ENCODE data around the gene OR13C5.
"Not testable (repeated sequence)": the region's sequence is repeated elsewhere in the genome, so short reads cannot be mapped to it uniquely, and the experiment has no call there.

OR13C5 gene, protein sequence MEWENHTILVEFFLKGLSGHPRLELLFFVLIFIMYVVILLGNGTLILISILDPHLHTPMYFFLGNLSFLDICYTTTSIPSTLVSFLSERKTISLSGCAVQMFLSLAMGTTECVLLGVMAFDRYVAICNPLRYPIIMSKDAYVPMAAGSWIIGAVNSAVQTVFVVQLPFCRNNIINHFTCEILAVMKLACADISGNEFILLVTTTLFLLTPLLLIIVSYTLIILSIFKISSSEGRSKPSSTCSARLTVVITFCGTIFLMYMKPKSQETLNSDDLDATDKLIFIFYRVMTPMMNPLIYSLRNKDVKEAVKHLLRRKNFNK

DNA sequence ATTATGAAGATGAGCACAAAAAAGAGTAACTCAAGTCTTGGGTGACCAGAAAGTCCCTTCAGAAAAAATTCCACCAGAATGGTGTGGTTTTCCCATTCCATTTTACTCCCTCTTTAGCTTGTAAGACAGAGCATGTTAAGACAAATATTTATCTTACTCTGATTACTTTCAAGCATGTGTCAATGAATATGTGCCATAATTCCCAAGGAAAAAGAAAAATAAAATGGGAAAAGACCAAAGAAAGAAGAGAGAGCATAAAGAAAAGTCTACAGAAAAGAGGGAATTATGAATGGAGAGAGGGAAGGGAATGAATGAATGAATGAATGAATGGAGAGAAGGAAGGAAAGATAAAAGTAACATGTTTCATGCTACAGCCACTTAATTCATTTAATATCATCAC lies at the start of gene OR13C5:
TSS of gene OR13C5 (minus strand) at position 101 of the 400 bp plus-strand sequence. CDS start at position 101, 0 bp downstream.
- not testable (repeated sequence) for H3K4me3 ChIP-seq (ENCODE audit: low read length)

DNA sequence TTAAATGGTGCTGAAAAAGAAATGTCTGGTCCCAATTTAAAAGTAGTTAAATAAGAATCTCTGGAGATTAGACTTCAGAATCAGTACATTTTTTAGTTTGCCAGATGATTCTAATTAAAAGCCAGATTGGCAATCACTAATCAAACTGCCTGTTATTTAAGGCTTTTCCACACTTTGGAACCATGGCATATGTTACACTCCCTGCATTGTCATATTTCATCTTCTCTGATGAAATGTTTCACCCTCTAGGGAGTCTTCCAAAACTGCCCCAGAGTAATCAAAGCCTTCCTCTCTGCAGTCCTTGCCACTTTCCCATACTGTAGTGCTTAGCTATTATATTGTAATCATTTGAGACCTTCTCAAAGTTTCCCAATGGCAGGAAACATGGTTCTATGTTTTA lies 36.2 kb upstream of the OR13C5 start:
- Histone ChIP-seq H3K9me3 (ENCODE audit: low read length) (no peaks in the 10 kb centered on the region), H3K27me3 (ENCODE audit: insufficient read depth, low read length) (no peaks in the 10 kb centered on the region), H3K4me1 (ENCODE audit: insufficient read depth, low read length) (no peaks in the 10 kb centered on the region), H3K4me3 (ENCODE audit: low read length) (no peak overlapping the region), H3K36me3 (ENCODE audit: insufficient read depth, low read length) (no peaks in the 10 kb centered on the region), H2AFZ (ENCODE audit: low read depth, low read length) (no peak overlapping the region)

More for the DNA sequence above, at the start of gene OR13C5:
- not testable (repeated sequence) for H3K27me3 ChIP-seq (ENCODE audit: insufficient read depth, low read length); H3K36me3 ChIP-seq (ENCODE audit: insufficient read depth, low read length); H3K9me3 ChIP-seq (ENCODE audit: low read length); H3K4me1 ChIP-seq (ENCODE audit: insufficient read depth, low read length); H2AFZ ChIP-seq (ENCODE audit: low read depth, low read length)

DNA sequence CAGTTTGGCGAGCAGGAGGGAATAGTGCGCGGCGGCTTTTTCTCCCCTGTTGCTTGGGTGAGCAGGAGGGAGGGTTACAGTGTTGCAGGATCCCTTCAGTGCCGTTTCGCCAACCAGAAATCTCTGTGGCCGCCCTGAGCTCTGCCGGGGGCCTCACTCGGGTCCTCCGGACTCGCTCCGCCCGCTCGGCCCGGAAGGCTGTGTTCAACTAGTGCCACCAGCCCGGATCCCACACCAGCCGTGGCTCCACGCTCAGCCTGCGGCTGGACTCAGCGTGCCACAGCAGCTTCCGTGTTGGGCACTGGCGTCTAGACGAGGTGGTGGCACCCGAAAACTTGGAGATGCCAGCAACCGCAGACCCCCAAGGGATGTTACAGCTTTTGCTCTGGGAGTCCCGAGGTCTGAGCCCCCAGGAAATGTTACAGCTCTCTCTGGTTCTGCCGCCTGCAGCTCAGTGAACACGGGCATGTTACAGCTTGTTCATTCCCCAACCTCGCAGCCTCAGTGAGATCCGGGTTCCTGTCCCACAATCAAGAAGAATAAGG lies 34.8 kb upstream of the OR13C5 start:
- Histone ChIP-seq H3K27me3 (ENCODE audit: insufficient read depth, low read length) (no peaks in the 10 kb centered on the region), H3K4me3 (ENCODE audit: low read length) (no peak overlapping the region), H3K4me1 (ENCODE audit: insufficient read depth, low read length) (no peaks in the 10 kb centered on the region), H2AFZ (ENCODE audit: low read depth, low read length) (no peak overlapping the region), H3K36me3 (ENCODE audit: insufficient read depth, low read length) (no peaks in the 10 kb centered on the region), H3K9me3 (ENCODE audit: low read length) (no peaks in the 10 kb centered on the region)

DNA sequence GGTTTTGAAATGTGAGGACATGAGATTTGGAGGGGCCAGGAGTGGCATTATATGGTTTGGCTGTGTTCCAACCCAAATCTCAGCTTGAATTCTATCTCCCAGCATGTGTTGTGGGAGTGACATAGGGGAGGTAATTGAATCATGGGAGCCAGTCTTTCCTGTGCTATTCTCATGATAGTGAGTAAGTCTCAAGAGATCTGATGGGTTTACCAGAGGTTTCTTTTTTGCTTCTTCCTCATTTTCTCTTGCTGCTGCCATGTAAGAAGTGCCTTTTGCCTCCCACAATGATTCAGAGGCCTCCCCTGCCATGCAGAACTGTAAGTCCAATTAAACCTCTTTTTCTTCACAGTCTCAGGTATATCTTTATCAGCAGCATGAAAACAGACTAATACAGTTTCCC lies 26.8 kb upstream of the OR13C5 start:
- not testable (repeated sequence) for H3K9me3 ChIP-seq (ENCODE audit: low read length); H3K36me3 ChIP-seq (ENCODE audit: insufficient read depth, low read length); H3K27me3 ChIP-seq (ENCODE audit: insufficient read depth, low read length); H3K4me3 ChIP-seq (ENCODE audit: low read length); H2AFZ ChIP-seq (ENCODE audit: low read depth, low read length); H3K4me1 ChIP-seq (ENCODE audit: insufficient read depth, low read length)

DNA sequence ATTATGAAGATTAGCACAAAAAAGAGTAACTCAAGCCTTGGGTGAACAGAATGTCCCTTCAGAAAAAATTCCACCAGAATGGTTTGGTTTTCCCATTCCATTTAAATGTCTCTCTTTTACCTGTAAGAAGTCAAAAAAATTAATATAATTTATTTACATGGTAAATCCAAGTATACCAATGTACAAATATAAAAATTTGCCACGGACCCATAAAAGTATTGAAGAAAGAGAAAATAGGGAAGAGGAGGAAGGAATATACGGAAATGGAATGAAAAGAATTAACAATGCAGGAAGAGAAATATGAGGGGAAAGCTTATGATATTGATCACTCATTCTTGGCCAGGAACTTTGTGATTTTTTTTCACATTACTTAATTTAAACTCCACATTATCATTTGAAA lies 18.9 kb upstream of the OR13C5 start, which contains the start of gene OR13C9:
TSS of gene OR13C9 (minus strand) at position 101 of the 400 bp plus-strand sequence. CDS start at position 101, 0 bp downstream.
- no peaks in the 10 kb centered on the region for H3K9me3 ChIP-seq (ENCODE audit: low read length)
- no peaks in the 10 kb centered on the region for H3K4me1 ChIP-seq (ENCODE audit: insufficient read depth, low read length)
- no peaks in the 10 kb centered on the region for H3K36me3 ChIP-seq (ENCODE audit: insufficient read depth, low read length)
- H3K4me3 ChIP-seq (ENCODE audit: low read length): no peak within 1 kb of the TSS
- no peak within 1 kb of the TSS for H2AFZ ChIP-seq (ENCODE audit: low read depth, low read length)
- peaks cover 2% of the 10 kb centered on the region for H3K27me3 ChIP-seq (ENCODE audit: insufficient read depth, low read length)

DNA sequence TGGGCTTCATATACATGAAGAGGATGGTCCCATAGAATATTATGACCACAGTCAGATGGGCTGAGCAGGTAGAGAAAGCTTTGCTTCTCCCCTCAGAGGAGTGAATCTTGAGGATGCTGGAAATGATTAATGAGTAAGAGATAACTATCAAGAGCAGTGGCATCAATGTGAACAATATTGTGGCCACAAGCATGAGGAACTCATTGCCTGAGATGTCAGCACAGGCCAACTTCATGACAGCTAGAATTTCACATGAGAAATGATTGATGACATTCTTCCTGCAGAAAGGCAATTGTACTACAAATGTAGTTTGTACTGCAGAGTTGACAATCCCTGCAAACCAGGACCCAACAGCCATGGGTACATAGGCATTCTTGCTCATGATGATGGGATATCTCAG lies 18.2 kb upstream of the OR13C5 start:
- H3K4me3 ChIP-seq (ENCODE audit: low read length): no peak overlapping the region
- no peaks in the 10 kb centered on the region for H3K36me3 ChIP-seq (ENCODE audit: insufficient read depth, low read length)
- no peak overlapping the region for H2AFZ ChIP-seq (ENCODE audit: low read depth, low read length)
- peaks cover 2% of the 10 kb centered on the region for H3K27me3 ChIP-seq (ENCODE audit: insufficient read depth, low read length)
- H3K4me1 ChIP-seq (ENCODE audit: insufficient read depth, low read length): no peaks in the 10 kb centered on the region
- H3K9me3 ChIP-seq (ENCODE audit: low read length): no peaks in the 10 kb centered on the region

DNA sequence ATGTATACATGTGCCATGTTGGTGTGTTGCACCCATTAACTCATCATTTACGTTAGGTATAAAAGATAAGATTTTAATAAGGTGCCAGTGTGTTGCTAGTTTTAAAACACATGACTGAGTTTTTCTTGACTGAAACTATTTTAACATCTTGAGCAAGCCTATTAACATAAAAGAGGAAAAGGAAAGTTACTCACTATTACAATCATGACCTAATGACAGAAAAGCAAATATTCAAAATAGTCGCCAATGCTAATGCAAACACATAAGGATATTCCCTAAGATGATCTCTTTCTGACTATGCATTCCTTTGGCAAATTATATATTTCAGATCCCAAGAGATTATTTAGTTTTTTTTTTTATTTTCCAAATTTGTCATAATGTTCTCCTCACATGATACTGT lies 12.0 kb upstream of the OR13C5 start:
- H3K4me3 ChIP-seq (ENCODE audit: low read length): no peak overlapping the region
- no peaks in the 10 kb centered on the region for H3K27me3 ChIP-seq (ENCODE audit: insufficient read depth, low read length)
- H3K9me3 ChIP-seq (ENCODE audit: low read length): no peaks in the 10 kb centered on the region
- peaks cover under 1% of the 10 kb centered on the region for H3K4me1 ChIP-seq (ENCODE audit: insufficient read depth, low read length)
- H3K36me3 ChIP-seq (ENCODE audit: insufficient read depth, low read length): no peaks in the 10 kb centered on the region
- H2AFZ ChIP-seq (ENCODE audit: low read depth, low read length): no peak overlapping the region

DNA sequence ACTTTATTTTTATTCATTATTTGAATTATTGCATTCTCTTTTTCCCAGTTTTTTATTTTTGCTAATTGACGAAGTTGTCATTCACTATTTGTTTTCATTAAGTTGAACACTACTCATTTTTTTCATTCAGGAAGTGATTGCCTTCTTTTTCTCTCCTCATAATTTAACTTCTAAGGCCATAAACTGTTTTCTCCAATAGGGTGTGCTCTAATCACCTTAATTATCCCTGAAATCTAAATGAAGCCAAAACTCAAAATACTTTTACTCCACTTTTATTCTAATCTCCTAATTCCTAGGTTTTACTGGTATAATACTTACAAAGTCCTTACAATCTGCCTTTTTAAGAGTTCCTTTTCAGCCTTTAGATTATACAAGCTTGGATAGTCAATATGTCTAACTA lies 9.1 kb upstream of the OR13C5 start:
- Histone ChIP-seq H3K27me3 (ENCODE audit: insufficient read depth, low read length) (no peaks in the 10 kb centered on the region), H3K9me3 (ENCODE audit: low read length) (no peaks in the 10 kb centered on the region), H2AFZ (ENCODE audit: low read depth, low read length) (no peak overlapping the region), H3K4me1 (ENCODE audit: insufficient read depth, low read length) (peaks cover 4% of the 10 kb centered on the region), H3K36me3 (ENCODE audit: insufficient read depth, low read length) (no peaks in the 10 kb centered on the region), H3K4me3 (ENCODE audit: low read length) (no peak overlapping the region)

DNA sequence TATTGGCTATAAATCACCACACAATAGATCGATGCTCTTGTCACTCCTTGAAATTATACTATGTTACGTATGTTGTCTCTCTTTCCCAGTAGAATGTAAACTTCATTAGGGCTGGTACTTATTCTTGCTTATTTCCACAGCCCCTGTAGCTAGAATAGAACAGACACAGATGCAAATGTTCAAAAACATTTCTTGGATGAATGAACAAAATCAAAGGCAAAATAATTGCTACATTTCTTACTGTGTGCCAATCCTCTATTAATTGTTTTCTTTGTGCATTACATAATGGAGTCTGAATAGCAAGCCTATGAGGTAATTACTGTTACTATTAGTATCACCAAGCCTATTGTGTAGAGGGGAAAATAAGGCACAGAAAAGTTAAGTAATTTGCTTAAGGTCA lies 6.9 kb upstream of the OR13C5 start:
- Histone ChIP-seq H3K36me3 (ENCODE audit: insufficient read depth, low read length) (no peaks in the 10 kb centered on the region), H3K9me3 (ENCODE audit: low read length) (no peaks in the 10 kb centered on the region), H3K4me3 (ENCODE audit: low read length) (no peak overlapping the region), H3K4me1 (ENCODE audit: insufficient read depth, low read length) (peaks cover 4% of the 10 kb centered on the region), H3K27me3 (ENCODE audit: insufficient read depth, low read length) (no peaks in the 10 kb centered on the region), H2AFZ (ENCODE audit: low read depth, low read length) (no peak overlapping the region)

DNA sequence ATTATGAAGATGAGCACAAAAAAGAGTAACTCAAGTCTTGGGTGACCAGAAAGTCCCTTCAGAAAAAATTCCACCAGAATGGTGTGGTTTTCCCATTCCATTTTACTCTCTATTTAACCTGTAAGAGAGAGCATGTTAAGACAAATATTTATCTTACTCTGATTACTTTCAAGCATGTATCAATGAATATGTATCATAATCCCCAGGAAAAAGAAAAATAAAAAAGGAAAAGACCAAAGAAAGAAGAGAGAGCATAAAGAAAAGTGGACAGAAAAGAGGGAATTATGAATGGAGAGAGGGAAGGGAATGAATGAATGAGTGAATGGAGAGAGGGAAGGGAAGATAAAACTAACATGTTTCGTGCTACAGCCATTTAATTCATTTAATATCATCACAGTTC lies 6.3 kb upstream of the OR13C5 start, which contains the start of gene OR13C2:
TSS of gene OR13C2 (minus strand) at position 101 of the 400 bp plus-strand sequence. CDS start at position 101, 0 bp downstream.
- not testable (repeated sequence) for H3K9me3 ChIP-seq (ENCODE audit: low read length); H3K4me1 ChIP-seq (ENCODE audit: insufficient read depth, low read length); H3K36me3 ChIP-seq (ENCODE audit: insufficient read depth, low read length); H2AFZ ChIP-seq (ENCODE audit: low read depth, low read length); H3K27me3 ChIP-seq (ENCODE audit: insufficient read depth, low read length); H3K4me3 ChIP-seq (ENCODE audit: low read length)

DNA sequence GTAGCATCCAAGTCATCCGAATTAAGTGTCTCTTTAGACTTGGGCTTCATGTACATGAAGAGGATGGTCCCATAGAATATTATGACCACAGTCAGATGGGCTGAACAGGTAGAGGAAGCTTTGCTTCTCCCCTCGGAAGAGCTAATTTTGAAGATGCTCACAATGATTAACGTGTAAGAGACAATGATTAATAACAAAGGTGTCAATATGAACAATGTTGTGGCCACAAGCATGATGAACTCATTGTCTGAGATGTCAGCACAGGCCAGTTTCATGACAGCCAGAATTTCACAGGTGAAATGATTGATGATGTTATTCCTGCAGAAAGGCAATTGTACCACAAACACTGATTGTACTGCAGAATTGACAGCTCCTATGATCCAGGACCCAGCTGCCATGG lies 5.6 kb upstream of the OR13C5 start:
- H2AFZ ChIP-seq (ENCODE audit: low read depth, low read length): no peak overlapping the region
- peaks cover 4% of the 10 kb centered on the region for H3K4me1 ChIP-seq (ENCODE audit: insufficient read depth, low read length)
- H3K9me3 ChIP-seq (ENCODE audit: low read length): no peaks in the 10 kb centered on the region
- no peaks in the 10 kb centered on the region for H3K36me3 ChIP-seq (ENCODE audit: insufficient read depth, low read length)
- H3K27me3 ChIP-seq (ENCODE audit: insufficient read depth, low read length): no peaks in the 10 kb centered on the region
- H3K4me3 ChIP-seq (ENCODE audit: low read length): no peak overlapping the region

DNA sequence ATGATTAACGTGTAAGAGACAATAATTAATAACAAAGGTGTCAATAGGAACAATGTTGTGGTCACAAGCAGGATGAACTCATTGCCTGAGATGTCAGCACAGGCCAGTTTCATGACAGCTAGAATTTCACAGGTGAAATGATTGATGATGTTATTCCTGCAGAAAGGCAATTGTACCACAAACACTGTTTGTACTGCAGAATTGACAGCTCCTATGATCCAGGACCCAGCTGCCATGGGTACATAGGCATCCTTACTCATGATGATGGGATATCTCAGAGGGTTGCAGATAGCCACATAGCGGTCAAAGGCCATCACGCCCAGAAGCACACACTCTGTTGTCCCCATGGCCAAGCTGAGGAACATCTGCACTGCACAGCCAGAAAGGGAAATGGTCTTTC lies 464 bp downstream of the OR13C5 start:
- H3K4me3 ChIP-seq (ENCODE audit: low read length); H3K9me3 ChIP-seq (ENCODE audit: low read length); H2AFZ ChIP-seq (ENCODE audit: low read depth, low read length); H3K4me1 ChIP-seq (ENCODE audit: insufficient read depth, low read length); H3K36me3 ChIP-seq (ENCODE audit: insufficient read depth, low read length); H3K27me3 ChIP-seq (ENCODE audit: insufficient read depth, low read length): not testable (repeated sequence)

DNA sequence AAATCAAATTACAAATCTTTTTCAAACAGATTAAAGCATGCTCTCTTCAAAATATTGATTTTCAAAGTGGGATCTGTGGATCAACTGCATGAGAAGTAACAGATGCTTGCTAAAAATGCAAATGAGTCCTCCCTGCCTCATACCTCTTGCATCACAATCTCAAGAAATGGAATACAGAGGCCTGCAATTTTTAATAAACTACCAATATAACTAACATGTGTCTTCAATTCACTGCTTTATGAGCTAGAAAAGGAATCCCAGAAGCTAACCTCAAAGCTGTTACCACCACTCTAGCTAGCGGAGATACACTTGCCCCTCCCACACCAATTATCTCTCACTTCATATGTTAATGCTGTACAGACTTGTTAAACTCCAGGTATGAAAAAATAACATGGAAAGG lies 9.6 kb downstream of the OR13C5 start:
- Histone ChIP-seq H3K36me3 (ENCODE audit: insufficient read depth, low read length) (no peaks in the 10 kb centered on the region), H3K4me3 (ENCODE audit: low read length) (no peak overlapping the region), H2AFZ (ENCODE audit: low read depth, low read length) (no peak overlapping the region), H3K9me3 (ENCODE audit: low read length) (no peaks in the 10 kb centered on the region), H3K4me1 (ENCODE audit: insufficient read depth, low read length) (no peaks in the 10 kb centered on the region), H3K27me3 (ENCODE audit: insufficient read depth, low read length) (no peaks in the 10 kb centered on the region)
